Left lung (tissue), 10 donors: ENCODE measurements around the gene TTC16. TPM values are rescaled to one million over a fixed set of nuclear protein-coding genes. Genes with fewer than 3 reads are reported as not detected.
"Not testable (repeated sequence)": the region's sequence is repeated elsewhere in the genome, so short reads cannot be mapped to it uniquely, and the experiment has no call there.

Source experiments
- ATAC-seq: fragments of 200-7000 bp; cut with Tn5 transposase; one replicate; pipeline ENCODE4 v1.9.1; 2020; ENCODE audit warnings: moderate library complexity
- DNase-seq, 4 donors: peaks; one replicate each; pipeline ENCODE4 v3.0.0-alpha.2; 2013 to 2020
- H3K27ac ChIP-seq, 2 donors: fragments of 200-600 bp; sonication (generic) in 1 of 2; one replicate each; pipeline versions ENCODE4 v1.5.0 to v1.8.0; 2020 to 2021
- H3K27me3 ChIP-seq, 2 donors: fragments of 200-600 bp; sonication (generic) in 1 of 2; one replicate each; pipeline versions ENCODE4 v1.5.0 to v1.8.0; 2020 to 2021
- H3K36me3 ChIP-seq, 2 donors: fragments of 200-600 bp; sonication (generic) in 1 of 2; one replicate each; pipeline versions ENCODE4 v1.5.0 to v1.8.0; 2020 to 2021
- H3K4me1 ChIP-seq, 2 donors: fragments of 200-600 bp; one replicate each; pipeline ENCODE4 v1.8.0; 2021
- H3K4me3 ChIP-seq, 2 donors: fragments of 200-600 bp; sonication (generic) in 1 of 2; one replicate each; pipeline versions ENCODE4 v1.5.0 to v1.8.0; 2020 to 2021; ENCODE audit warnings: mild to moderate bottlenecking in 1 of 2
- H3K9me3 ChIP-seq, 2 donors: fragments of 200-600 bp; sonication (generic) in 1 of 2; one replicate each; pipeline versions ENCODE4 v1.5.0 to v1.8.0; 2020 to 2021
- intact Hi-C, 2 donors: fragments of 100-400 bp; cut with DNase I; formaldehyde crosslinking; loops; one replicate each; pipeline versions ENCODE4 v1.11.2 to v1.14.2; 2022
- polyA plus RNA-seq, 6 donors: library from polyadenylated mRNA; unstranded; fragments of 120-200 nt; gene quantifications; one replicate each; pipeline ENCODE4 v1.2.1, GENCODE V29; 2013; ENCODE audit not compliant: insufficient read length in 6 of 6
- total RNA-seq, 2 donors: library from RNA; stranded (reverse); fragmentation: NEBNext Ultra II Directional; extraction: Animal tissue kit (Norgen Biotek cat#: 25700); gene quantifications; one replicate each; pipeline ENCODE4 v1.2.1, GENCODE V29; 2021
- TF ChIP-seq, protein P1 (sequence below), 2 donors: fragments of 200-600 bp; sonication (generic) in 1 of 2; IDR thresholded peaks; one replicate each; pipeline versions ENCODE4 v1.5.0 to v1.8.0; 2021; ENCODE audit warnings: antibody characterized with exemption in 2 of 2
- donor health status: DM: no; HTN: yes; CAD: no.
- donor health status: DM: no; HTN: no; CAD: no.

Gene TTC16
- total and polyA plus RNA-seq, 8 donors = 0.15 to 1.4 (median 0.78) TPM

DNA sequence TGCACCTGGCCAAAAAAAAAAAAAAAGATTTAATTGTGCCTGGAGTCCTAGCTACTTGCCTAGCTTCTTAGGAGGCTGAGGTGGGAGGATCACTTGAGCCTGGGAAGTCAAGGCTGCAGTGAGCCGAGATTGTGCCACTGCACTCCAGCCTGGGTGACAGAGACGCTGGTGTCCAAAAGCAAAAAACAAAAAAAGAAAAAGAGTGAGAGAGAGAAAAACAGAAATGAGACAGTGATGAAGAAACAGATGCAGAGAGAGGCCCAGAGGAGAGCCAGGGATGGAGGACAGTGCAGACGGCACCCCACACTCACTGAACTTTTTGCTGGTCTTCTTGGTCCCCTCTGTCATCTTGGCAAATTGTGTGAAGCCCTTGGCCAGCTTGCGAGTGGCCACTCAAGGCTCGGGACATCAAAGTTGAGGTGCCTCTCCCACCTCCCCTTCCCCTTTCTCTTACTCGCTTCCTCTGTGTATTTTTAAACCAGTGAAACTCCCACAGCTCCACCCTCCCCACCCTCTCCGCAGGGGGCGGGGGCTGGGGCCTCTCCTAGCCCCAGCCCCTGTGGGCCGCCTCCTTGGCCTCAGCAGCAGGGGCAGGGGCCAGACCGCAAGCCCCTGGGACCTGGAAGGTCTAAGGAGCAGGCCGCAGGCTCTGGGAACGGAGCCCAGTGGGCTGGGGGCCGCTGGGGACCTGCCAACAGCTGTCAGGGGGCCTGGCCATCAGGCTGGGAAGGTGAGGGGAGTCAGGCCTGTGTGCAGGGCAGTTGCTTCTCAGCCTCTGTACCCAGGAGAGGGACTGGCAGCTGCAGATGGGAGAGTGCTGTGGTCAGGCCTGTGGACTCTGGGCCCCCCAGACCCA lies 62.6 kb downstream of the TTC16 start, which contains the start of gene SH2D3C:
SH2D3C (minus strand) TSS at position 387 of the 856 bp plus-strand sequence; CDS start at position 348, 39 bp downstream.
- intact Hi-C loops = no loop called here
- H3K27ac ChIP-seq = peak within 1 kb of the TSS; percentile 75 to 98
- peak within 1 kb of the TSS in 1 of 2 donors; percentile 49 for H3K4me3 ChIP-seq
- TF ChIP-seq, protein P1, sequence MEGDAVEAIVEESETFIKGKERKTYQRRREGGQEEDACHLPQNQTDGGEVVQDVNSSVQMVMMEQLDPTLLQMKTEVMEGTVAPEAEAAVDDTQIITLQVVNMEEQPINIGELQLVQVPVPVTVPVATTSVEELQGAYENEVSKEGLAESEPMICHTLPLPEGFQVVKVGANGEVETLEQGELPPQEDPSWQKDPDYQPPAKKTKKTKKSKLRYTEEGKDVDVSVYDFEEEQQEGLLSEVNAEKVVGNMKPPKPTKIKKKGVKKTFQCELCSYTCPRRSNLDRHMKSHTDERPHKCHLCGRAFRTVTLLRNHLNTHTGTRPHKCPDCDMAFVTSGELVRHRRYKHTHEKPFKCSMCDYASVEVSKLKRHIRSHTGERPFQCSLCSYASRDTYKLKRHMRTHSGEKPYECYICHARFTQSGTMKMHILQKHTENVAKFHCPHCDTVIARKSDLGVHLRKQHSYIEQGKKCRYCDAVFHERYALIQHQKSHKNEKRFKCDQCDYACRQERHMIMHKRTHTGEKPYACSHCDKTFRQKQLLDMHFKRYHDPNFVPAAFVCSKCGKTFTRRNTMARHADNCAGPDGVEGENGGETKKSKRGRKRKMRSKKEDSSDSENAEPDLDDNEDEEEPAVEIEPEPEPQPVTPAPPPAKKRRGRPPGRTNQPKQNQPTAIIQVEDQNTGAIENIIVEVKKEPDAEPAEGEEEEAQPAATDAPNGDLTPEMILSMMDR (IDR thresholded peaks at IDR 0.05) = no peak
- ATAC-seq = peak; percentile 36
- peak in 1 of 4 donors; percentile 90 for DNase-seq
- H3K36me3 ChIP-seq = peaks cover 0 to 10% of the 10 kb centered on the region in 2 donors
- H3K9me3 ChIP-seq = no peaks in the 10 kb centered on the region
- H3K4me1 ChIP-seq = peaks cover 0 to 88% of the 10 kb centered on the region in 2 donors
- no peaks in the 10 kb centered on the region for H3K27me3 ChIP-seq

DNA sequence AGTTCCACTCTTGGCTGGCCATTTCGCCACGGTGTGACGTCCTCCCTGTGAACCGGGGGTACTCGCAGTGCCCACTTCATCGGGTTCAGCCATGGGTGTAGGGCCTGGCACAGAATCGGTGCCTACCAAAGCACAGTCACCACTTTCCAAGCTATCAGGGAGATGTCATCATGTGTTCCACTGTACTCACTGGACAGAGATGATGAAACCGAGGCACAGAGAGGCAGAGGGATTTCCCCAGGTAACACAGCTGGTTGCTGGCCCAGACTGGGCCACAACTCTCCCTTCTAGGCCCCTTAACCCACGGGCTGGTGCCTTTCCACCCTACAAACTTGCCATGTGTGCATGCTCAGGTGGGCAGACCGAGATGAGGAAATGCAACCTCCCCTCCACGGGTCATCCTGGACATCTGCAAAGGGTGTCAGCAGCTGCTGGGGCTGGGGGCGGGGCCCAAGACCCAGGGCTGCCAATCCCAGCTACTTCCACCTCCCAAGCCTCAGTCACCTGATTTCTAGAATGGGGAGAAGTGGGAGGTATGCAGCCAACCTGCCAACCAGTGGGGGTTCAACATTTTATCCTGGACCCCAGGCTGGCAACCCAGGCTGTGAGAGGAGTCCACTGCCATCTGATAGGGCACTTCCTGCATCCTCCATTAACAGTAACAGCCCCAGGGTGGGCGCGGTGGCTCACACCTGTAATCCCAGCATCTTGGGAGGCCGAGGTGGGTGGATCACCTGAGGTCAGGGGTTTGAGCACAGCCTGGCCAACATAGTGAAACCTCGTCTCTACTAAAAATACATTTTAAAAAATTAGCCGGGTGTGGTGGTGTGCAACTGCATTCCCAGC lies 63.5 kb downstream of the TTC16 start:
- Histone ChIP-seq H3K27me3 (no peaks in the 10 kb centered on the region), H3K4me3 (peak overlapping the region in 1 of 2 donors; percentile 49), H3K36me3 (peaks cover 0 to 1% of the 10 kb centered on the region in 2 donors), H3K27ac (peak overlapping the region; percentile 75 to 98), H3K4me1 (peaks cover 5 to 88% of the 10 kb centered on the region in 2 donors), H3K9me3 (no peaks in the 10 kb centered on the region)
- intact Hi-C loops = no loop called here
- DNase-seq (no peak), ATAC-seq (peak; percentile 24)
- TF ChIP-seq, protein P1 (IDR thresholded peaks at IDR 0.05) = no peak

DNA sequence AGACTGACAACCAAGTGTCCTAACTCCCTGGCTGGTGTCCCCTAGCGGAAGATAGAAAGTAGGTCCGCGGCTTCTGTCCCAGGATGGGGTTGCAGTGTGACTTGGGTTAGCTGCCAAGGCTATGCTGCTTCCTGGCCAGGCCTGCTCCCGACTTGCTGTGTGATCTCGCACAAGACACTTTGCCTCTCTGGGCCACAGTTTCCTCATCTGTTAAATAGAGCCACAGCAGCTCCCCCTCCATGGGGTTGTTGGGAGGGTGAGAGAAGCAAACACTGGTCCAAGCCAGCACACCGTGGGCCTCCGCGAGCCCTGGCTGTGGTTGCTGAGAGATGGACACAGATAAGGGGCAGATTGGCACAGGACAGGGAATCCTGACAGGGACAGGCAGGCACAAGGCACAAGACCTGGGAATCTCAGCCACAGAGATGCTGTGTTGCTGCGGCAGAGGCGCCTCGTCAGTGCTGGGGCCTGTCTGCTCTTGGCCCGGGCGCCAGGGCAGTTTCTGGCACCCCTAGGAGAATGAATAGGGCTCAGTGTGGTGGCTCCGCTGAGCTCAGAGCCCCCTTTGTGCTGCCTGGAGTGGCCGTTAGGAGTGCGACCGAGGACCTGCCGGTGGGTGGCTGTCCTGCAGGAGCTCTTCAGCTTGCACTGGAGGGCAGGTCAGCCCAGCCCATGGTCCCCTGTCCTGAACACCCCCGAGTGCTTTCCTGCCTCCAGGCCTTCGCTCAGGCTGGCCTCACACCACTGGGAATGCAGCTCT lies 64.4 kb downstream of the TTC16 start:
- Histone ChIP-seq H3K27ac (peak overlapping the region in 1 of 2 donors; percentile 98), H3K36me3 (no peaks in the 10 kb centered on the region), H3K9me3 (no peaks in the 10 kb centered on the region), H3K27me3 (no peaks in the 10 kb centered on the region), H3K4me3 (no peak overlapping the region), H3K4me1 (peaks cover 5 to 88% of the 10 kb centered on the region in 2 donors)
- peak in 1 of 4 donors; percentile 77 for DNase-seq
- intact Hi-C loops = no loop called here
- TF ChIP-seq, protein P1 (IDR thresholded peaks at IDR 0.05) = no peak
- no peak for ATAC-seq

DNA sequence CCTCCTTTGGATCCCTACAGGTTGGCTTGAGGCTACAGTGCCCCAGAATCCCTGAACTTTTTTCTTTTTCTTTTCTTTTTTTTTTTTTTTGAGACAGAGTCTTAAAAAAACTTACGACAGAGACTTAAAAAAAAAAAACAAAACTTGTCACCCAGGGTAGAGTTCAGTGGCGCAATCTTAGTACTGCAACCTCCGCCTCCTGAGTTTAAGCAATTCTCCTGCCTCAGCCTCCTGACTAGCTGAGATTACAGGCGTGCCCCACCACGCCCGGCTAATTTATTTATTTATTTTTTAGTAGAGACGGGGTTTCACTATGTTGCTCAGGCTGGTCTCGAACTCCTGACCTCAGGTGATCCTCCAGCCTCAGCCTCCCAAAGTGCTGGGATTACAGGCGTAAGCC lies 65.0 kb downstream of the TTC16 start:
- DNase-seq, ATAC-seq, H3K36me3 ChIP-seq, intact Hi-C loops, H3K9me3 ChIP-seq, H3K4me3 ChIP-seq, H3K27me3 ChIP-seq: not testable (repeated sequence)
- peaks cover 5 to 82% of the 10 kb centered on the region in 2 donors for H3K4me1 ChIP-seq
- peak overlapping the region in 1 of 2 donors; percentile 98 for H3K27ac ChIP-seq

Other genes with a start within 250 kb of the TTC16 start
- 10 to 100 TPM; 63.0 to 76.7 TPM for gene STXBP1, start 103.8 kb upstream of the TTC16 start, total RNA-seq
- gene STXBP1, start 103.8 kb upstream of the TTC16 start, polyA plus RNA-seq = 10 to 100 TPM; 40.7 to 50.0 (median 48.1) TPM
- 1 to 10 TPM in 1 of 2 donors, under 1 TPM in 1; 0.35 to 7.6 TPM for gene CFAP157, start 9.1 kb upstream of the TTC16 start, total RNA-seq
- gene CFAP157, start 9.1 kb upstream of the TTC16 start, polyA plus RNA-seq = 10 to 100 TPM in 3 of 6 donors, 1 to 10 TPM in 3; 3.3 to 12.6 (median 9.8) TPM
- 10 to 100 TPM; 17.1 to 20.2 TPM for gene PTRH1, start 416 bp upstream of the TTC16 start, total RNA-seq
- 10 to 100 TPM in 1 of 6 donors, 1 to 10 TPM in 5; 3.6 to 10.3 (median 6.5) TPM for gene PTRH1, start 416 bp upstream of the TTC16 start, polyA plus RNA-seq
- 10 to 100 TPM; 19.5 to 21.8 TPM for gene TOR2A, start 19.2 kb downstream of the TTC16 start, total RNA-seq
- 10 to 100 TPM; 10.6 to 16.4 (median 13.2) TPM for gene TOR2A, start 19.2 kb downstream of the TTC16 start, polyA plus RNA-seq
- gene SH2D3C, start 62.6 kb downstream of the TTC16 start, total RNA-seq = 10 to 100 TPM; 21.7 to 41.9 TPM
- 10 to 100 TPM; 25.1 to 38.3 (median 32.6) TPM for gene SH2D3C, start 62.6 kb downstream of the TTC16 start, polyA plus RNA-seq
- gene CDK9, start 70.0 kb downstream of the TTC16 start, total RNA-seq = 10 to 100 TPM; 78.8 to 83.4 TPM
- gene CDK9, start 70.0 kb downstream of the TTC16 start, polyA plus RNA-seq = 10 to 100 TPM; 56.0 to 68.7 (median 61.1) TPM
- 10 to 100 TPM; 59.3 to 97.4 TPM for gene FPGS, start 86.8 kb downstream of the TTC16 start, total RNA-seq
- gene FPGS, start 86.8 kb downstream of the TTC16 start, polyA plus RNA-seq = 10 to 100 TPM; 38.8 to 61.0 (median 48.5) TPM
- 100 to 1,000 TPM; 173 to 354 TPM for gene ENG, start 138.6 kb downstream of the TTC16 start, total RNA-seq
- gene ENG, start 138.6 kb downstream of the TTC16 start, polyA plus RNA-seq = 100 to 1,000 TPM in 1 of 6 donors, 10 to 100 TPM in 5; 71.8 to 120 (median 88.1) TPM
- 100 to 1,000 TPM; 111 to 264 TPM for gene AK1, start 161.6 kb downstream of the TTC16 start, total RNA-seq
- gene AK1, start 161.6 kb downstream of the TTC16 start, polyA plus RNA-seq = 10 to 100 TPM; 47.3 to 93.5 (median 63.8) TPM
- gene ST6GALNAC6, start 183.5 kb downstream of the TTC16 start, total RNA-seq = 10 to 100 TPM; 43.5 to 57.0 TPM
- gene ST6GALNAC6, start 183.5 kb downstream of the TTC16 start, polyA plus RNA-seq = 10 to 100 TPM; 44.1 to 53.5 (median 48.6) TPM
- gene ST6GALNAC4, start 201.0 kb downstream of the TTC16 start, total RNA-seq = 10 to 100 TPM; 62.5 to 89.9 TPM
- 10 to 100 TPM; 20.7 to 31.5 (median 24.3) TPM for gene ST6GALNAC4, start 201.0 kb downstream of the TTC16 start, polyA plus RNA-seq
- 1 to 10 TPM; 3.8 to 6.7 TPM for gene PIP5KL1, start 214.7 kb downstream of the TTC16 start, total RNA-seq
- gene PIP5KL1, start 214.7 kb downstream of the TTC16 start, polyA plus RNA-seq = 1 to 10 TPM; 2.7 to 7.9 (median 5.0) TPM
- gene DPM2, start 221.8 kb downstream of the TTC16 start, total RNA-seq = 10 to 100 TPM; 38.6 to 47.6 TPM
- 10 to 100 TPM; 32.1 to 38.5 (median 34.6) TPM for gene DPM2, start 221.8 kb downstream of the TTC16 start, polyA plus RNA-seq